ENCODE measurements around the gene HIP1. TPM values are rescaled to one million over a fixed set of nuclear protein-coding genes. Genes with fewer than 3 reads are reported as not detected.

Gene HIP1
- total RNA-seq, 1 experiment from 2014 or later = 13.7 TPM

DNA sequence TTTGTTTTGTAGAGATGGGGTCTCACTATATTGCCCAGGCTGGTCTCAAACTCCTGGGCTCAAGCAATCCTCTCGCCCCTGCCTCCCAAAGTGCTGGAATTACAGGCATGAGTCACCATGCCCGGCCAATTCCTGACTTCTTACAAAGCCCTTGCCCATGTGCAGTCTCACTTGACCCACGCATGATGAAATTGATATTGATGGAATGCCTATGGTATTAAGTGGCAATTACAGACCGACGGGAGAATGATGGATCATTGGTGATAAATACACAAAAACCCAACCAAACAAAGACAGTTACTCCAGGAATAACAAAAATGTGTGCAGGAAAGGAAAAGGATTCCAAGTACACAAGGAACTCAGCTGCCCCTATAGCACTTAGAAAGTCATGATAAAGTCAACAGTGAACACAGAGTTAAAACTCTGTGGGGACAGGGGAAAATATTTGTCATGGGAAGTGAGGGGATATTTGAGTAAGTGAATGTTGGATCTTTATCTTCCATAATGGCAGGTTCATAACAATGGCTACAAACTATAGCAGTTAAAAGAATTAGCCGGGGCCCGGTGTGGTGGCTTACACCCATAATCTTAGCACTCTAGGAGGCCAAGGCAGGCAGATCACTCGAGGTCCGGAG is 21.6 kb downstream of the HIP1 start:
- POLR2A ChIA-PET = no interaction called here
- BruUV-seq (replicated peaks) = no TSS peak

DNA sequence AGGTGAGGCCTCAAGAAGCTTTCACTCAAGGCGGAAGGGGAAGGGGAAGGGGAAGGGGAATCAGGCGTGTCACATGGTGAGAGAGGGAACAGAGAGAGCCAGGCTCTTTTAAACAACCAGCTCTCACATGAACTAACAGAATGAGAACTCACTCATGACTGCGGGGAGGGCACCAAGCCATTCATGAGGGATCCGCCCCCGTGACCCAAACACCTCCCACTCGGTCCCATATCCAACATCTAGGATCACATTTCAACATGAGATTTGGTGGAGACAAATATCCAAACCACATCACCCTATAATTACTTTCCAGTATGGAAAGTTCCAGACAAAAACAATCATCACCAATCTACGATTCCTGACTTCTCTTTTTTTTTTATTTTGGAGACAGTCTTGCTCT is 22.9 kb downstream of the HIP1 start:
- no peaks in the 10 kb centered on the region for H3K4me1 ChIP-seq
- CTCF ChIA-PET = no interaction called here
- Mint-ChIP-seq H3K27ac (ENCODE audit: unreplicated experiment) (no peak overlapping the region), H3K36me3 (ENCODE audit: insufficient read depth, unreplicated experiment) (no peaks in the 10 kb centered on the region), H3K27me3 (ENCODE audit: insufficient read depth, unreplicated experiment) (no peaks in the 10 kb centered on the region), H3K9me3 (ENCODE audit: unreplicated experiment) (peaks cover 10% of the 10 kb centered on the region), H3K4me1 (ENCODE audit: low read depth, unreplicated experiment) (no peaks in the 10 kb centered on the region), H3K4me3 (ENCODE audit: unreplicated experiment) (no peak overlapping the region)
- no peaks in the 10 kb centered on the region for H3K36me3 ChIP-seq (ENCODE audit: control insufficient read depth, insufficient read depth, low read length)
- intact Hi-C loops (cut with micrococcal nuclease; ENCODE audit: unreplicated experiment) = no loop called here
- no peak overlapping the region for H3K4me3 ChIP-seq (ENCODE audit: low read depth, low read length)
- BruUV-seq (replicated peaks) = no TSS peak
- no peak for DNase-seq
- H3K9me3 ChIP-seq = 0 out of 2 replicates have a peak, but pooled peaks cover 1% of the 10 kb centered on the region
- H3K27me3 ChIP-seq (replicated peaks; ENCODE audit: control insufficient read depth, insufficient read depth, low read length) = no peaks in the 10 kb centered on the region
- POLR2A ChIA-PET = interaction anchor here (0.7 kb wide), 1 partner anchor 8 kb away, joined by 3 read pairs; no protein-coding TSS in a partner anchor
- TF ChIP-seq, protein P1, sequence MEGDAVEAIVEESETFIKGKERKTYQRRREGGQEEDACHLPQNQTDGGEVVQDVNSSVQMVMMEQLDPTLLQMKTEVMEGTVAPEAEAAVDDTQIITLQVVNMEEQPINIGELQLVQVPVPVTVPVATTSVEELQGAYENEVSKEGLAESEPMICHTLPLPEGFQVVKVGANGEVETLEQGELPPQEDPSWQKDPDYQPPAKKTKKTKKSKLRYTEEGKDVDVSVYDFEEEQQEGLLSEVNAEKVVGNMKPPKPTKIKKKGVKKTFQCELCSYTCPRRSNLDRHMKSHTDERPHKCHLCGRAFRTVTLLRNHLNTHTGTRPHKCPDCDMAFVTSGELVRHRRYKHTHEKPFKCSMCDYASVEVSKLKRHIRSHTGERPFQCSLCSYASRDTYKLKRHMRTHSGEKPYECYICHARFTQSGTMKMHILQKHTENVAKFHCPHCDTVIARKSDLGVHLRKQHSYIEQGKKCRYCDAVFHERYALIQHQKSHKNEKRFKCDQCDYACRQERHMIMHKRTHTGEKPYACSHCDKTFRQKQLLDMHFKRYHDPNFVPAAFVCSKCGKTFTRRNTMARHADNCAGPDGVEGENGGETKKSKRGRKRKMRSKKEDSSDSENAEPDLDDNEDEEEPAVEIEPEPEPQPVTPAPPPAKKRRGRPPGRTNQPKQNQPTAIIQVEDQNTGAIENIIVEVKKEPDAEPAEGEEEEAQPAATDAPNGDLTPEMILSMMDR (IDR thresholded peaks at IDR 0.05; ENCODE audit: insufficient read depth in 1 of 2, low read depth in 1 of 2, low read length in 1 of 2, severe bottlenecking in 1 of 2, unreplicated experiment in 1 of 2) = no peak

More for the DNA sequence above, 21.6 kb downstream of the HIP1 start:
- Mint-ChIP-seq H3K27ac (ENCODE audit: unreplicated experiment) (no peak overlapping the region), H3K4me1 (ENCODE audit: low read depth, unreplicated experiment) (no peaks in the 10 kb centered on the region), H3K4me3 (ENCODE audit: unreplicated experiment) (no peak overlapping the region), H3K9me3 (ENCODE audit: unreplicated experiment) (peaks cover 10% of the 10 kb centered on the region), H3K36me3 (ENCODE audit: insufficient read depth, unreplicated experiment) (no peaks in the 10 kb centered on the region), H3K27me3 (ENCODE audit: insufficient read depth, unreplicated experiment) (no peaks in the 10 kb centered on the region)
- Histone ChIP-seq H3K36me3 (ENCODE audit: control insufficient read depth, insufficient read depth, low read length) (no peaks in the 10 kb centered on the region), H3K27me3 (replicated peaks; ENCODE audit: control insufficient read depth, insufficient read depth, low read length) (no peaks in the 10 kb centered on the region), H3K9me3 (no peaks in the 10 kb centered on the region), H3K4me1 (no peaks in the 10 kb centered on the region), H3K4me3 (ENCODE audit: low read depth, low read length) (no peak overlapping the region)
- intact Hi-C loops (cut with micrococcal nuclease; ENCODE audit: unreplicated experiment) = no loop called here
- no peak for DNase-seq
- TF ChIP-seq, protein P1 (IDR thresholded peaks at IDR 0.05; ENCODE audit: insufficient read depth in 1 of 2, low read depth in 1 of 2, low read length in 1 of 2, severe bottlenecking in 1 of 2, unreplicated experiment in 1 of 2) = no peak
- CTCF ChIA-PET = no interaction called here

DNA sequence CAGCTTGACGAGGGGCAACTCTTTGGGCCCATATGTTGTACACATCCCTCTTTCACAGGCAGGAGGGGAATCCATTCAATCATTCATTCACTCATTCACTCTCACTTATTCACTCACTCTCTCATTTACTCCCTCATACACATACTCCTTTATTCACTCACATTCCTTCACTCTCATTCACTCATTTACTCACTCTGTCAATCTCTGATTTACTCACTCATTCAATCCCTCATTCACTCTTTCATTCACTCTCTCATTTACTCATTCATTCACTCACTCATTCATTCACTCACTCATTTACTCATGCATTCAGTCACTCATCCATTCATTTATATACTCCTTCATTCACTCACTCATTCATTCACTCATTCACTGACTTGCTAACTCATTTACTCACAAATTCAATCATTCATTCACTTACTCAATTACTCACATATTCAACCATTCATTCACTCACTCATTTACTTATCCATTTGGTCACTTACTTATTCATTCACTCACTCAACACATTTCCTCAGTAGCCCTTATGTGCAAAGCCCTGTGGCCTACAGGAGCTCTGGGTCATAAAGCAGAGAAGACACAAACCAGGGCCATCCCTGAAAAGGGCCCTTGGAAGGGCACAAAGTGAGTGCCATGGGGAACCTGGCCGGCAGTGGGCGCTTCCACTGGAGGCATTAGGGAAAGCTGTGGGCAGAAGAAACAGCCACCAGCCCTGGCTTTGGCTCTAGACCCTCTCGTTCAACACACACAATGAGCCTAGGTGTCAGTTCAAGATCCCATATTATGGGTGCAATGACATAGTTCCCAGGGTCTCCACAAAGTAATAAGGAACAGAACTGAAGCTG is 26.0 kb downstream of the HIP1 start:
- ChIA-PET CTCF (interaction anchor here (1.2 kb wide), 1 partner anchor 27 kb away, joined by 3 read pairs; no protein-coding TSS in a partner anchor), POLR2A (no interaction called here)
- H3K4me1 ChIP-seq = no peaks in the 10 kb centered on the region
- Mint-ChIP-seq H3K27ac (ENCODE audit: unreplicated experiment) (no peak overlapping the region), H3K4me3 (ENCODE audit: unreplicated experiment) (no peak overlapping the region), H3K9me3 (ENCODE audit: unreplicated experiment) (peaks cover 10% of the 10 kb centered on the region), H3K27me3 (ENCODE audit: insufficient read depth, unreplicated experiment) (no peaks in the 10 kb centered on the region), H3K4me1 (ENCODE audit: low read depth, unreplicated experiment) (no peaks in the 10 kb centered on the region), H3K36me3 (ENCODE audit: insufficient read depth, unreplicated experiment) (no peaks in the 10 kb centered on the region)
- H3K36me3 ChIP-seq (ENCODE audit: control insufficient read depth, insufficient read depth, low read length) = no peaks in the 10 kb centered on the region
- no peak for DNase-seq
- intact Hi-C loops (cut with micrococcal nuclease; ENCODE audit: unreplicated experiment) = no loop called here
- H3K4me3 ChIP-seq (ENCODE audit: low read depth, low read length) = no peak overlapping the region
- H3K27me3 ChIP-seq (replicated peaks; ENCODE audit: control insufficient read depth, insufficient read depth, low read length) = no peaks in the 10 kb centered on the region
- peaks cover 23% of the 10 kb centered on the region for H3K9me3 ChIP-seq
- TF ChIP-seq, protein P1 (IDR thresholded peaks at IDR 0.05; ENCODE audit: insufficient read depth in 1 of 2, low read depth in 1 of 2, low read length in 1 of 2, severe bottlenecking in 1 of 2, unreplicated experiment in 1 of 2) = no peak
- BruUV-seq (replicated peaks) = no TSS peak

Data from Caco-2 (cell line).